Activated CD4-positive, alpha-beta T cell treated with anti-CD3 and anti-CD28 coated beads for 36 hours (primary cell): ENCODE measurements around the gene NAT9. TPM values are rescaled to one million over a fixed set of nuclear protein-coding genes. Genes with fewer than 3 reads are reported as not detected.

Experiments used
- ATAC-seq: fragments of 200-7000 bp; cut with Tn5 transposase; one replicate; pipeline ENCODE4 v1.10.0; 2021; ENCODE audit warnings: mild to moderate bottlenecking, moderate library complexity
- CTCF ChIA-PET: fragments of 350-600 bp; sonication (Branson Sonifier 250); formaldehyde crosslinking; loops from one replicate; lab custom pipeline; 2021; ENCODE audit warnings: antibody characterized with exemption; lab: Charles Lee
- POLR2A ChIA-PET: fragments of 350-600 bp; sonication (Branson Sonifier 250); formaldehyde crosslinking; loops from one replicate; lab custom pipeline; 2021; ENCODE audit warnings: antibody characterized with exemption, inconsistent platforms; lab: Charles Lee
- DNase-seq: peaks from one replicate; pipeline ENCODE4 v3.0.0-alpha.2; 2020
- H3K27ac Mint-ChIP-seq: one replicate; pipeline ENCODE4 v1.8.0; 2021; ENCODE audit warnings: mixed read lengths
- H3K27me3 Mint-ChIP-seq: one replicate; pipeline ENCODE4 v1.8.0; 2021; ENCODE audit warnings: mixed read lengths
- H3K36me3 Mint-ChIP-seq: one replicate; pipeline ENCODE4 v1.8.0; 2021; ENCODE audit warnings: low read depth, mixed read lengths
- H3K4me1 Mint-ChIP-seq: one replicate; pipeline ENCODE4 v1.8.0; 2021; ENCODE audit warnings: mixed read lengths
- H3K4me3 Mint-ChIP-seq: one replicate; pipeline ENCODE4 v1.8.0; 2021; ENCODE audit warnings: mild to moderate bottlenecking, moderate library complexity, mixed read lengths
- H3K9me3 Mint-ChIP-seq: one replicate; pipeline ENCODE4 v1.8.0; 2021; ENCODE audit warnings: low read depth, mixed read lengths
- intact Hi-C, 2 experiments: fragments of 100-400 bp; cut with DNase I in 1 of 2; cut with micrococcal nuclease in 1 of 2; formaldehyde crosslinking; loops; one replicate each; pipeline versions ENCODE4 v1.14.2 to v1.15.1; 2022 to 2024; cut with DNase I, micrococcal nuclease
- total RNA-seq, 2 experiments: library from RNA; stranded (reverse); gene quantifications; one replicate each; pipeline ENCODE4 v1.2.3, GENCODE V29; 2021

NAT9 gene
- total RNA-seq, 2 experiments from 2014 or later: 23.7 to 39.6 TPM

GRCh38 chr17:74815550-74816370, 39.6 kb upstream of the NAT9 start:
- intact Hi-C loops: no loop called here
- no peaks in the 10 kb centered on the region for H3K27me3 Mint-ChIP-seq
- H3K36me3 Mint-ChIP-seq: peaks cover 4% of the 10 kb centered on the region
- DNase-seq: peak; percentile 21
- no peaks in the 10 kb centered on the region for H3K9me3 Mint-ChIP-seq
- H3K4me1 Mint-ChIP-seq: no peaks in the 10 kb centered on the region
- ATAC-seq: peak; percentile 47
- no peak overlapping the region for H3K4me3 Mint-ChIP-seq
- H3K27ac Mint-ChIP-seq: no peak overlapping the region
- ChIA-PET POLR2A (no interaction called here), CTCF (interaction anchor here (0.6 to 0.9 kb wide), 2 partner anchors 8 to 24 kb away, joined by 3 read pairs; no protein-coding TSS in a partner anchor)

- DNase-seq (no peak), ATAC-seq (no peak)
- Mint-ChIP-seq H3K36me3 (peaks cover under 1% of the 10 kb centered on the region), H3K27me3 (no peaks in the 10 kb centered on the region), H3K27ac (no peak overlapping the region), H3K4me1 (no peaks in the 10 kb centered on the region), H3K4me3 (no peak overlapping the region), H3K9me3 (no peaks in the 10 kb centered on the region)
- intact Hi-C loops: no loop called here
- CTCF ChIA-PET: no interaction called here
- POLR2A ChIA-PET: no interaction called here
These were observed 38.9 kb upstream of the NAT9 start for GRCh38 chr17:74815067-74815466.

- no peaks in the 10 kb centered on the region for H3K27me3 Mint-ChIP-seq
- POLR2A ChIA-PET: no interaction called here
- intact Hi-C loops: no loop called here
- H3K36me3 Mint-ChIP-seq: peaks cover 3% of the 10 kb centered on the region
- CTCF ChIA-PET: interaction anchor here (0.8 kb wide), 1 partner anchor 79 kb away, joined by 3 read pairs; the partner anchor contains the start of gene FADS6
- H3K27ac Mint-ChIP-seq: no peak overlapping the region
- H3K9me3 Mint-ChIP-seq: no peaks in the 10 kb centered on the region
- no peak overlapping the region for H3K4me3 Mint-ChIP-seq
- DNase-seq (peak; percentile 25), ATAC-seq (no peak)
- H3K4me1 Mint-ChIP-seq: no peaks in the 10 kb centered on the region
These were observed 38.3 kb upstream of the NAT9 start for GRCh38 chr17:74814453-74814852.

GRCh38 chr17:74812109-74813009, 36.2 kb upstream of the NAT9 start:
- no peaks in the 10 kb centered on the region for H3K27me3 Mint-ChIP-seq
- H3K4me3 Mint-ChIP-seq: no peak overlapping the region
- H3K36me3 Mint-ChIP-seq: peaks cover 3% of the 10 kb centered on the region
- no peak for ATAC-seq
- DNase-seq: no peak
- intact Hi-C loops: no loop called here
- no peak overlapping the region for H3K27ac Mint-ChIP-seq
- H3K4me1 Mint-ChIP-seq: no peaks in the 10 kb centered on the region
- CTCF ChIA-PET: interaction anchor here (0.8 to 0.9 kb wide), 2 partner anchors 21 to 67 kb away, joined by 3 read pairs; no protein-coding TSS in a partner anchor
- POLR2A ChIA-PET: no interaction called here
- no peaks in the 10 kb centered on the region for H3K9me3 Mint-ChIP-seq

GRCh38 chr17:74810699-74811485, 34.7 kb upstream of the NAT9 start:
- ATAC-seq: no peak
- Mint-ChIP-seq H3K27me3 (no peaks in the 10 kb centered on the region), H3K36me3 (peaks cover 3% of the 10 kb centered on the region), H3K4me1 (no peaks in the 10 kb centered on the region), H3K27ac (no peak overlapping the region), H3K9me3 (no peaks in the 10 kb centered on the region), H3K4me3 (no peak overlapping the region)
- CTCF ChIA-PET: interaction anchor here (0.6 kb wide), 1 partner anchor 1222 kb away, joined by 3 read pairs; no protein-coding TSS in a partner anchor
- POLR2A ChIA-PET: no interaction called here
- intact Hi-C loops: no loop called here
- no peak for DNase-seq

- H3K27me3 Mint-ChIP-seq: no peaks in the 10 kb centered on the region
- H3K4me1 Mint-ChIP-seq: no peaks in the 10 kb centered on the region
- intact Hi-C loops: no loop called here
- H3K36me3 Mint-ChIP-seq: peaks cover 3% of the 10 kb centered on the region
- no peak for DNase-seq
- ChIA-PET POLR2A (no interaction called here), CTCF (interaction anchor here (0.5 to 2.7 kb wide), 4 partner anchors 18 to 106 kb away, joined by 3 to 12 read pairs (median 3); no protein-coding TSS in a partner anchor)
- no peak overlapping the region for H3K4me3 Mint-ChIP-seq
- ATAC-seq: no peak
- H3K9me3 Mint-ChIP-seq: no peaks in the 10 kb centered on the region
- H3K27ac Mint-ChIP-seq: no peak overlapping the region
These were observed 32.7 kb upstream of the NAT9 start for GRCh38 chr17:74808714-74809430.

GRCh38 chr17:74807925-74808324, 31.8 kb upstream of the NAT9 start:
- ChIA-PET POLR2A (no interaction called here), CTCF (interaction anchor here (0.6 to 2.7 kb wide), 4 partner anchors 9 to 150 kb away, joined by 3 to 12 read pairs (median 4); no protein-coding TSS in a partner anchor)
- Mint-ChIP-seq H3K4me3 (no peak overlapping the region), H3K27me3 (no peaks in the 10 kb centered on the region), H3K36me3 (peaks cover 3% of the 10 kb centered on the region), H3K4me1 (no peaks in the 10 kb centered on the region), H3K27ac (no peak overlapping the region), H3K9me3 (no peaks in the 10 kb centered on the region)
- DNase-seq (no peak), ATAC-seq (no peak)
- intact Hi-C loops: no loop called here

GRCh38 chr17:74807441-74807840, 31.3 kb upstream of the NAT9 start:
- ChIA-PET CTCF (interaction anchor here (0.8 to 2.7 kb wide), 3 partner anchors 9 to 58 kb away, joined by 3 to 12 read pairs (median 3); no protein-coding TSS in a partner anchor), POLR2A (no interaction called here)
- Mint-ChIP-seq H3K27me3 (no peaks in the 10 kb centered on the region), H3K36me3 (peaks cover 3% of the 10 kb centered on the region), H3K4me3 (no peak overlapping the region), H3K4me1 (no peaks in the 10 kb centered on the region), H3K9me3 (no peaks in the 10 kb centered on the region), H3K27ac (no peak overlapping the region)
- DNase-seq: no peak
- no peak for ATAC-seq
- intact Hi-C loops: no loop called here

GRCh38 chr17:74806334-74806733, 30.2 kb upstream of the NAT9 start:
- Mint-ChIP-seq H3K27ac (no peak overlapping the region), H3K36me3 (peaks cover 7% of the 10 kb centered on the region), H3K27me3 (no peaks in the 10 kb centered on the region), H3K9me3 (no peaks in the 10 kb centered on the region), H3K4me3 (no peak overlapping the region), H3K4me1 (no peaks in the 10 kb centered on the region)
- ATAC-seq (no peak), DNase-seq (no peak)
- CTCF ChIA-PET: interaction anchor here (0.6 to 0.8 kb wide), 2 partner anchors 291 to 639 kb away, joined by 3 to 4 read pairs; no protein-coding TSS in a partner anchor
- POLR2A ChIA-PET: no interaction called here
- intact Hi-C loops: no loop called here

GRCh38 chr17:74805591-74805991, 29.4 kb upstream of the NAT9 start:
- ATAC-seq (no peak), DNase-seq (no peak)
- Mint-ChIP-seq H3K9me3 (no peaks in the 10 kb centered on the region), H3K27me3 (no peaks in the 10 kb centered on the region), H3K36me3 (peaks cover 10% of the 10 kb centered on the region), H3K4me3 (no peak overlapping the region), H3K4me1 (no peaks in the 10 kb centered on the region), H3K27ac (no peak overlapping the region)
- intact Hi-C loops: no loop called here
- POLR2A ChIA-PET: no interaction called here
- CTCF ChIA-PET: interaction anchor here (0.7 to 0.8 kb wide), 2 partner anchors 132 to 290 kb away, joined by 3 to 4 read pairs; no protein-coding TSS in a partner anchor
